Muscle layer of duodenum (tissue), 2 donors: ENCODE results near the gene LMBR1.

Experiments used
- H3K27ac ChIP-seq: one replicate; pipeline ENCODE4 v1.7.0; 2013; ENCODE audit warnings: mild to moderate bottlenecking, low read length
- H3K27me3 ChIP-seq: one replicate; pipeline ENCODE4 v1.7.0; 2013; ENCODE audit warnings: low read depth, mild to moderate bottlenecking, control low read depth, low read length
- H3K36me3 ChIP-seq, 2 donors: one replicate each; pipeline ENCODE4 v1.7.0; 2013; ENCODE audit warnings: low read length in 2 of 2, control low read depth in 1 of 2, mild to moderate bottlenecking in 1 of 2; ENCODE audit not compliant: insufficient read depth in 2 of 2, control insufficient read depth in 1 of 2
- H3K4me1 ChIP-seq, 2 donors: one replicate each; pipeline ENCODE4 v1.7.0; 2013; ENCODE audit warnings: low read length in 2 of 2, mild to moderate bottlenecking in 2 of 2, control low read depth in 1 of 2, moderate library complexity in 1 of 2; ENCODE audit not compliant: insufficient read depth in 2 of 2, control insufficient read depth in 1 of 2
- H3K4me3 ChIP-seq, 2 donors: one replicate each; pipeline ENCODE4 v1.7.0; 2013; ENCODE audit warnings: low read length in 2 of 2, low read depth in 1 of 2, mild to moderate bottlenecking in 1 of 2
- H3K9me3 ChIP-seq, 2 donors: one replicate each; pipeline ENCODE4 v1.7.0; 2013; ENCODE audit warnings: low read length in 2 of 2, control low read depth in 1 of 2, mild to moderate bottlenecking in 1 of 2; ENCODE audit not compliant: control insufficient read depth in 1 of 2
- donor health status: healthy.

LMBR1 gene

DNA sequence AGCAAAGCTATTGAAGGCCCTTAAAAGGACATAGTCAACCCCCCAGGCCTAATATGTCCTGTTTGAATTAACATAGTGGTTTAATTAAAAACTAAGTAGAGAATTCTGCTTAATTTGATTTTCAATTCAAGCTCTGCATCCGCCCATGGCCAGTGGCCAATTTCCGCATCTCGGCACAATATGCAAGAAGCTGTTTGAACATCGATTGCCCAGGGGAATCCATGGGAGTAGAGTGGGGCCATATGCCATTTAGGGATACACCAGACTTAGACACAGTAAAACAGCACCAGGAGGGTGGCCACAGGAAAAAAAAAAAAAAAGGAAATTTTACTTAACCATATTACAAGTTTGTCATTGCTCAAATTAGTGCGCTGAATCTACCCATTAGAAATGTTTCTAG lies 100.4 kb downstream of the LMBR1 start:
- Histone ChIP-seq H3K27ac (no peak overlapping the region), H3K4me3 (no peak overlapping the region), H3K36me3 (peaks cover 6% of the 10 kb centered on the region in 2 donors), H3K9me3 (no peaks in the 10 kb centered on the region), H3K4me1 (peaks cover 0 to 4% of the 10 kb centered on the region in 2 donors), H3K27me3 (no peaks in the 10 kb centered on the region)

DNA sequence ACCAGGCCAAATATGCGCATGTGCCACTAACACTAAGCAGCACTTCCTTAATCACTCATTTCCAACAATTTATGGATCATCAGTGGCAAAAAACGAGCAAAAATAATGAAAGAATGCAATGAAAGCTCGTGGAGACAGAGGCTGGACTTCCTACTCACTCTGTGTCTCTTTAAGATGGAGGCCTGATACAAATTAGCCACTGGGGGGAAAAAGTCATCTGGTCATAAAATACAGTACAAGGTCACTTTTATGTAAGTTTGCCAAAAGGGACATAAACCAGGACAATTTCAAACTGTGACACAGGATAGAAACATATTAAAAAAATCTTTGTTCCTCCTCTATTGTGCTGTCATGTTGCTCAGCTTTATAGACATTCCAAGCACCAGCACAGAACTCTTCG lies 101.7 kb downstream of the LMBR1 start:
- Histone ChIP-seq H3K27me3 (no peaks in the 10 kb centered on the region), H3K27ac (no peak overlapping the region), H3K4me1 (peaks cover 0 to 4% of the 10 kb centered on the region in 2 donors), H3K36me3 (peaks cover 6% of the 10 kb centered on the region in 2 donors), H3K9me3 (no peaks in the 10 kb centered on the region), H3K4me3 (no peak overlapping the region)

DNA sequence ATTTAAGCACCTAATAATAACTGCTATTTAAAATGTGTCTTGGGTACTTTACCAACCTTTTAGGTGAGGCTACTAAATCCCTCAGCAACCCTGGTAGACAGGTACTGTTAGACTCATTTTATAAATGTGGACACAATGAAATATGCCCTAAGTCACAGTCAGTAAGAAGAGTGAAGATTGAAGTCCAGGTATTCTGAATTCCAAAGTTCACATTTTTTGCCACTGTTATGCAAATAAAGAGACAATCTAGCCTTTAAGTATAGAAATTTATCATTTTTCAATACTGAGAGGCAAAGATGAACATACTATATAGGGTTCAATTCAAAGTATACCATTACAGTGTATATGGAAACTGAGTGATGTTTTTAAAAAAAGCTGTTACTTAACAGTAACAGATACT lies 102.7 kb downstream of the LMBR1 start:
- H3K4me3 ChIP-seq, result no peak overlapping the region
- H3K27ac ChIP-seq, result no peak overlapping the region
- no peaks in the 10 kb centered on the region for H3K9me3 ChIP-seq
- H3K27me3 ChIP-seq, result no peaks in the 10 kb centered on the region
- H3K4me1 ChIP-seq, result no peaks in the 10 kb centered on the region
- H3K36me3 ChIP-seq, result no peaks in the 10 kb centered on the region

DNA sequence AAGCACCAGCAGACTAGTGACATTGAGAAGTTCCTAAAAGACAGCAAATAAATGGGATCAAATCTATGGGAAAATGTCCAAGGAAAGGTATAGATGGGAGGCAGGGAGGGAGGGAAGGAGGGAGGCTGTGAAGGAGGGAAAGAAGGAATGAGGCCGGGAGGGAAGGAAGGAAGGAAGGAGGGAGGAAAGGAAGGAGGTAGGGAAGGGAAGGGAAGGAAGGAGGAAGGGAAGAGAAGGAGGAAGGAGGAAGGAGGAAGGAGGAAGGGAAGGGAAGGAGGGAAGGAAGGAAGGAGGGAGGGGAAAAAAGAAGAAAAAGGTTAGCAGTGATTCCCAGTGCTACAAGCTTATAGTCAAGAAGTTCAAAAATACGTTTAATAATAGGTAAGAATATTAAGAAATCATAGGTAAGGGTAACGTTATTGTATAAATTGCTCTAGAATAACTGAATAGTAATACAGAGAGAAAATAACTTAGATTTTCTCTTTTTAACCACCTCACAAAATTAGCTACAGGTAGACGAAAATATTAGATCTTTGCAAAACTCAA lies 106.9 kb downstream of the LMBR1 start:
- no peak overlapping the region for H3K4me3 ChIP-seq
- H3K36me3 ChIP-seq, result no peaks in the 10 kb centered on the region
- no peaks in the 10 kb centered on the region for H3K9me3 ChIP-seq
- no peaks in the 10 kb centered on the region for H3K27me3 ChIP-seq
- H3K4me1 ChIP-seq, result no peaks in the 10 kb centered on the region
- H3K27ac ChIP-seq, result no peak overlapping the region

DNA sequence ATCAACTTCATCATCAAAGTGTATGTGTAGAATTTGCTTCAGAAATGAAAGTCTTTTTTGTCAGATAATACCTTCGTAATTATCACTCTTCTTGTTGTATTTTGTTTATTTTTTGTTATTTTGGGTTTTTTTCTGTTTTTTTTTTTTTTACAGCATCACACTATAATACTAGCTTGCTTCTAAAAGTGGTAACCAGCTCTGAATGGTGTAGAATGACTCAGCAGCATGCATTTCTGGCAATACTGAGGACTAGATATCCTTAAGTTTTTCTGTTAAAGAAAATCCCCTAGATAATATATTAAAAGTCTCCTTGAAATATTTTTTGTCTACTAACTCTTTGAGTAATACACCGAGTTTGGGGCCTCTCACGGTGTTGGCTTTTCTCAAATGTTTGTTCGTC lies 109.1 kb downstream of the LMBR1 start:
- H3K36me3 ChIP-seq, result no peaks in the 10 kb centered on the region
- H3K4me3 ChIP-seq, result no peak overlapping the region
- no peaks in the 10 kb centered on the region for H3K27me3 ChIP-seq
- no peaks in the 10 kb centered on the region for H3K4me1 ChIP-seq
- no peaks in the 10 kb centered on the region for H3K9me3 ChIP-seq
- H3K27ac ChIP-seq, result no peak overlapping the region

DNA sequence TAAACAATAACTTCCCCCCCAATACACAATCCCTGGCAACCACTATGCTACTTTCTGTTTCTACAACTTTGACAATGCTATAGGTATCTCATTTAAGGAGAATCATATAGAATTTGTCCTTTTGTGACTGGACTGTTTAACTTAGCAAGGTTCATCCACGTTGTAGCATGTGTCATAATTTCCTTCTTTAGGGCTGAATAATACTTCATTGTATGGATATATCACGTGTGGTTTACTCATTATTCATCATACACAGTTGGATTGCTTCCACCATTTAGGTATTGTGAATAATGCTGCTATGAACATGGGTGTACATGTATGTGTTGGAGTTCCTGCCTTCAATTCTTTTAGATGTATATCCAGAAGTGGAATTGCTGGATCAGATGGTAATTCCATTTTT lies 111.0 kb downstream of the LMBR1 start:
- H3K4me3 ChIP-seq, result no peak overlapping the region
- H3K9me3 ChIP-seq, result no peaks in the 10 kb centered on the region
- H3K36me3 ChIP-seq, result no peaks in the 10 kb centered on the region
- H3K27ac ChIP-seq, result no peak overlapping the region
- H3K4me1 ChIP-seq, result no peaks in the 10 kb centered on the region
- H3K27me3 ChIP-seq, result no peaks in the 10 kb centered on the region

DNA sequence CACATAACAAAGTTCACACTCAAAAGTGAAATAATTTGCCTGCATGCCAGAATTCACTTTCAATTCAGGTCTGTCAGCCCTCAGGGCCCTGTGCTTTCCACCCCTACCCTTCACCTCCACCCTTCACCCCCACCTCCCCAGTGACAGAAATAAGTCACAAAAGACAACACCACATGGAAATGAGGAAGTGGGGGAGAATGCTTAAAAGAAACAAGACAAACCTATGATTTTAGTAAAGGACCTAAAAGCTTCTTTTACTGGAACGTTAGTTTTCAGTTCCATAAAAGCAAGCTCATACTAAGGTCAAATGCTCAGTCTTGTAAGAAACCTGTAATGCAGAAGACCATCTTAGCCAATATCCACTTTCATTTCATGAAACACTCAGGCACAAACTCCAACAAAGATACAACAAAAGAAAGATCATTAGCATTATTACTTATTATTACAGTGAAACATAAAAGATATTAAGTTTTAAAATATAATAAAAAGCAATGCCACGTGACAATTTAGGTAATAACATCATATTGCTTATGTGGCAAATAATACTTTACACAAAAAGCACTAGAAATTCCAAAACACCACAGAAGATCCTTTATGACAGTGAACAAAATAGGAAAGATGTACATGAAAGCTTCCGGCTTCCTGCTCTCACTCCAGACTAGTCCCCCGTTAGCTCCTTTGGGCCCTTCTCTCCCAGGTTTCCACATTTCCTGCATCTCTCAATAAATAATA lies 112.1 kb downstream of the LMBR1 start:
- H3K27me3 ChIP-seq, result no peaks in the 10 kb centered on the region
- H3K36me3 ChIP-seq, result no peaks in the 10 kb centered on the region
- no peaks in the 10 kb centered on the region for H3K4me1 ChIP-seq
- H3K9me3 ChIP-seq, result no peaks in the 10 kb centered on the region
- no peak overlapping the region for H3K4me3 ChIP-seq
- H3K27ac ChIP-seq, result no peak overlapping the region

DNA sequence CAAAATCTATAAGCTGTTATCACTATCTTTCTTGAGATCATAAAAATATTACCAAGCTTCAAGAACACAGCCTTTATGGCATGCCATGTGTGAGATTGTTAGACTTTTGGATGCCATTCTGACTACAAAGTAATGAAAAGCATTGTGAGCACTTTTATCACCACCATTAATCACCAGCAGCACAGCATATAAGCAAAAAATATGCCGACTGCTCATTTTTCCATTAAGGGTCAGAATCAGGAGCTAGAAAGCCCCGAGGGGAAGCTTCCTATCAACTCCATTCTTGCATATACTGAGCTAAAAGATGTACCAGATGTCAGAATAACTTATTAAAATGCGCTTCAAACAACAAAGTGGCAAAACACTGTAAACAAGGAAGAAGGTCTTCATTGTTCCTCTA lies 114.3 kb downstream of the LMBR1 start:
- H3K4me1 ChIP-seq, result no peaks in the 10 kb centered on the region
- H3K27me3 ChIP-seq, result no peaks in the 10 kb centered on the region
- no peaks in the 10 kb centered on the region for H3K36me3 ChIP-seq
- no peak overlapping the region for H3K4me3 ChIP-seq
- no peaks in the 10 kb centered on the region for H3K9me3 ChIP-seq
- no peak overlapping the region for H3K27ac ChIP-seq

DNA sequence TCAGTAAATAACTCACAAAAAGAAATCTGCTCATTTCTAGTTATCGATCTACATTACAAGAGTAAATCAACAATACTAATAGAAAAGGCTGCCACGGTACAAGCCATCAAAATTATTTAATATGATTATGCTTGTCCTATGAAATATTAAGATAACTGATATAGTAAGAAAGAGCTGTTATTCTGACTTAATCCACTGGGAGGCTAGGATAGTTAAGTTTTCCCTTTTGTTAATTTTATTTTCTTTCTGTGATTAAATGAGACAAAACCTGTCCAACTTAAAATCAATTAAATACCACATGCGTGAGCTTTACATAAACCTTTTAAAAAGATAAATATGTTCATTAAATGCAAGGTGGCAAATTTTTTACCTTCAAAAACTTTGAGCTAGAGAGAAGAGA lies 114.8 kb downstream of the LMBR1 start:
- Histone ChIP-seq H3K27ac (no peak overlapping the region), H3K36me3 (no peaks in the 10 kb centered on the region), H3K4me3 (no peak overlapping the region), H3K4me1 (no peaks in the 10 kb centered on the region), H3K27me3 (no peaks in the 10 kb centered on the region), H3K9me3 (peaks cover 0 to 3% of the 10 kb centered on the region in 2 donors)

DNA sequence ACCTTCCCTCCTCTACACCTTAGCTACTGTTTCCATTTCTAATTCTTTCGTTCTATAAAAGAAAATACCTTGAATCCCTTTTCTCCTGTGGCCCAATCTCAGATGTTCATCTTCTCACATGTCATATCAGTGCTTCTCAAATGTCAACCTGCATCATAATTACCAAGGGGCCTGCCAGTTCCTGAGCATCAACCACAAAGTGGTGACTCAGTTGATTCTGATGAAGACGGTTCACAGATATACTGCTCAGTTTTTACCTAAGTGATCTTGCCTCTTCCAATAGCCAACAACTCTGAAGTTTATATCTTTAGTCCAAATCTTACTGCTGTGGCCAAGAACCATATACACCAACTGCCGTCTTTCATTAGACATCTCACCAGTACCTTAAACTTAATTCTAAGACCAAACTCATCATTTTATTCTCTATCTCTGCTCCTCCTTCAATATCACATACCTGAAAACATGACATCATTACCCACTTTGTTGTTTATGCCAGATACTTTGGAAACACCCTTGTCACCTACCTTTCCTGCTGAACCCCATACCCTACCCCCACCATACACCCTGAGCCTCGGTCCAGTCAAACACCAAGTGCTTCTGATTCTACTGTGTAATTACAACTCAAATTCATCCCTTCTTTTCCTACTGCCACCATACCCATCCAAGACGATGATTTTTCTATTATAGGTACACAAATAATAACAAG lies 115.5 kb downstream of the LMBR1 start:
- no peak overlapping the region for H3K27ac ChIP-seq
- no peaks in the 10 kb centered on the region for H3K36me3 ChIP-seq
- H3K4me3 ChIP-seq, result no peak overlapping the region
- H3K27me3 ChIP-seq, result no peaks in the 10 kb centered on the region
- peaks cover 0 to 3% of the 10 kb centered on the region in 2 donors for H3K9me3 ChIP-seq
- H3K4me1 ChIP-seq, result no peaks in the 10 kb centered on the region

DNA sequence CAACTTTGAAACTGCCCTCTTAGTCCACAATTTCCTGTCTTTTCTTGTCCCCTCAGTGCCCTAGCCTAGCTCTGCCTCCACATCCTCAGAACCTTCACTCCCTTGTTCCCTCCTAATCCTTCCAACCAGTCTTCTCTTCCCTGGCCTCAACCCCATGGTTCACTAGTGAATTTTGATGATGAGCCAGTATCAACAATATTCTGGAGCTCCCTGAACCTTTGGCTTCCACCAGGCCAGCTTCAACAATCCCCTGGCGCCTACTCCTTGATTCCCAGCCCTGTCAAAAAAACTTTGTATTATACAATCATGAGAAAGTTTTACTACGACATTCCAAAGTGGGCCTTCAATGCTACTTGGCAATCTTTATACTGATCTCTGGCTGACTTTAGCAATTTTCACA lies 116.5 kb downstream of the LMBR1 start:
- H3K36me3 ChIP-seq, result no peaks in the 10 kb centered on the region
- peaks cover 0 to 3% of the 10 kb centered on the region in 2 donors for H3K9me3 ChIP-seq
- no peak overlapping the region for H3K4me3 ChIP-seq
- no peak overlapping the region for H3K27ac ChIP-seq
- no peaks in the 10 kb centered on the region for H3K4me1 ChIP-seq
- no peaks in the 10 kb centered on the region for H3K27me3 ChIP-seq
